HepG2 (cell line): ENCODE results near the gene TMEM141. TPM values are rescaled to one million over a fixed set of nuclear protein-coding genes. Genes with fewer than 3 reads are reported as not detected.
A peak's percentile ranks its signal among the peaks of the same experiment; 100 is the strongest.
"Not testable (repeated sequence)": the region's sequence is repeated elsewhere in the genome, so short reads cannot be mapped to it uniquely, and the experiment has no call there.

ENCODE experiments used
- BRD4 ChIP-seq: sonication (generic); formaldehyde crosslinking; IDR thresholded peaks from 2 replicates; pipeline ENCODE4 v1.4.0; 2020; ENCODE audit warnings: missing genetic modification reagents
- EP300 ChIP-seq, 3 experiments: sonication (generic) in 1 of 3; formaldehyde crosslinking in 1 of 3; IDR thresholded peaks; 2 replicates each; pipeline versions ENCODE4 v1.5.1 to v1.6.1; 2011 to 2020; ENCODE audit warnings: low read depth in 2 of 3, low read length in 2 of 3, borderline replicate concordance in 1 of 3, improper control_type of control experiment in 1 of 3, mild to moderate bottlenecking in 1 of 3, missing genetic modification reagents in 1 of 3, moderate library complexity in 1 of 3
- FOXP1 ChIP-seq, 2 experiments: fragments of 450-650 bp in 1 of 2; IDR thresholded peaks; 2 replicates each; pipeline ENCODE4 v1.6.1; 2017 to 2018; ENCODE audit warnings: antibody characterized with exemption in 1 of 2
- GATAD1 ChIP-seq: IDR thresholded peaks from 2 replicates; pipeline ENCODE4 v1.6.1; 2016; ENCODE audit warnings: missing genetic modification reagents, missing compliant biosample characterization
- HOXA3 ChIP-seq: sonication (generic); formaldehyde crosslinking; IDR thresholded peaks from 2 replicates; pipeline ENCODE4 v1.5.0; 2020; ENCODE audit warnings: missing genetic modification reagents
- IRF2 ChIP-seq: IDR thresholded peaks from 2 replicates; pipeline ENCODE4 v1.6.1; 2018; ENCODE audit warnings: missing genetic modification reagents, missing compliant biosample characterization
- KLF16 ChIP-seq, 2 experiments: sonication (generic) in 1 of 2; formaldehyde crosslinking in 1 of 2; IDR thresholded peaks; 2 replicates each; pipeline versions ENCODE4 v1.6.1 to v1.8.0; 2016 to 2023; ENCODE audit warnings: missing genetic modification reagents in 2 of 2, missing compliant biosample characterization in 1 of 2
- MED1 ChIP-seq: sonication (generic); formaldehyde crosslinking; IDR thresholded peaks from 2 replicates; pipeline ENCODE4 v1.4.0; 2020; ENCODE audit warnings: missing genetic modification reagents
- REST ChIP-seq, 2 experiments: IDR thresholded peaks; 2 replicates each; pipeline ENCODE4 v1.6.1; 2011 to 2012; ENCODE audit warnings: low read length in 2 of 2, borderline replicate concordance in 1 of 2, low read depth in 1 of 2, mild to moderate bottlenecking in 1 of 2, moderate library complexity in 1 of 2
- RFXAP ChIP-seq: sonication (generic); formaldehyde crosslinking; IDR thresholded peaks from 2 replicates; pipeline ENCODE4 v1.4.0; 2020; ENCODE audit warnings: missing genetic modification reagents, borderline replicate concordance
- SOX13 ChIP-seq, 3 experiments: fragments of 450-650 bp in 1 of 3; sonication (generic) in 1 of 3; formaldehyde crosslinking in 1 of 3; IDR thresholded peaks in 2 of 3; conservative IDR thresholded peaks in 1 of 3; 2 replicates each; pipeline versions ENCODE4 v1.5.0 to v1.6.1; 2016 to 2020; ENCODE audit warnings: antibody characterized with exemption in 1 of 3, mild to moderate bottlenecking in 1 of 3, missing compliant biosample characterization in 1 of 3, missing genetic modification reagents in 1 of 3, moderate library complexity in 1 of 3
- TBX2 ChIP-seq: sonication (generic); formaldehyde crosslinking; IDR thresholded peaks from 2 replicates; pipeline ENCODE4 v1.5.0; 2020; ENCODE audit warnings: missing genetic modification reagents, mild to moderate bottlenecking, borderline replicate concordance
- ZNF343 ChIP-seq: sonication (generic); formaldehyde crosslinking; IDR thresholded peaks from 2 replicates; pipeline ENCODE4 v1.4.0; 2020; ENCODE audit warnings: mild to moderate bottlenecking, missing genetic modification reagents
- polyA plus RNA-seq, 8 experiments: library from polyadenylated mRNA; depleted of rRNA in 3 of 8; stranded (reverse) in 7 of 8; unstranded in 1 of 8; fragments of >200 nt; fragmentation: Illumina TruSeq in 4 of 8; extraction: Trizol in 4 of 8; gene quantifications; 2 replicates each; pipeline versions ENCODE4 v1.2.1 to v1.2.3, GENCODE V29; 2011 to 2016; ENCODE audit warnings: low read depth in 4 of 8, missing spikeins in 1 of 8, mixed read lengths in 1 of 8; ENCODE audit not compliant: insufficient read depth in 1 of 8
- total RNA-seq, 5 experiments: library from RNA; depleted of rRNA; stranded (reverse); fragments of >200 nt; fragmentation: Illumina TruSeq; extraction: Trizol; gene quantifications; 2 replicates each; pipeline ENCODE4 v1.2.3, GENCODE V29; 2016; ENCODE audit warnings: low read depth in 1 of 5
- TF ChIP-seq, protein P1 (sequence below): sonication (generic); formaldehyde crosslinking; IDR thresholded peaks from 2 replicates; pipeline ENCODE4 v1.9.0; 2022; ENCODE audit warnings: low read depth, missing genetic modification reagents
- TF ChIP-seq, protein P2 (sequence below): IDR thresholded peaks from 2 replicates; pipeline ENCODE4 v1.6.1; 2016; ENCODE audit warnings: low read depth, borderline replicate concordance

Gene TMEM141
- total and polyA plus RNA-seq, 2 of the 13 experiments (the other 11 are each of a cell fraction or from before 2014, with no cell fraction given): 81.0 to 202 TPM

GRCh38 chr9:136788644-136789522 is 2.3 kb upstream of the TMEM141 start (continued):
- TF ChIP-seq REST (IDR thresholded peaks at IDR 0.05; ENCODE audit: borderline replicate concordance in 1 of 2, low read depth in 1 of 2, low read length in 2 of 2) (0 out of 4 replicates have a peak, but pooled peaks of 1 of the 2 experiments have one; percentile 11), TBX2 (CRISPR knock-in tag) (peak; percentile 96), HOXA3 (CRISPR knock-in tag) (peak; percentile 73), KLF16 (CRISPR knock-in tag; IDR thresholded peaks at IDR 0.05) (0 out of 4 replicates have a peak, but pooled peaks of 1 of the 2 experiments have one; percentile 18), ZNF343 (CRISPR knock-in tag) (peak; percentile 27; the same call in 1 of the 2 replicates), BRD4 (CRISPR knock-in tag) (peak; percentile 71; the same call in 1 of the 2 replicates), EP300 (IDR thresholded peaks at IDR 0.05; ENCODE audit: low read depth in 2 of 2, low read length in 2 of 2) (peak in 1 of 2 experiments; percentile 72; a peak in 1 of 4 replicates), EP300 (CRISPR knock-in tag; IDR thresholded peaks at IDR 0.05; ENCODE audit: borderline replicate concordance) (peak; percentile 48; the same call in 1 of the 2 replicates), SOX13 (CRISPR knock-in tag; conservative IDR thresholded peaks at IDR 0.05 in 1 of 2, IDR thresholded peaks at IDR 0.05 in 1 of 2) (peak in 1 of 2 experiments; percentile 12; a peak in 1 of 4 replicates), MED1 (CRISPR knock-in tag) (peak; percentile 99), FOXP1 (CRISPR knock-in tag; IDR thresholded peaks at IDR 0.05) (peak; percentile 66), IRF2 (peak; percentile 14; the same call in 1 of the 2 replicates), GATAD1 (peak; percentile 6; the same call in 1 of the 2 replicates), RFXAP (CRISPR knock-in tag) (0 out of 2 replicates have a peak, but pooled peaks have one; percentile 79)
- TF ChIP-seq, protein P1, sequence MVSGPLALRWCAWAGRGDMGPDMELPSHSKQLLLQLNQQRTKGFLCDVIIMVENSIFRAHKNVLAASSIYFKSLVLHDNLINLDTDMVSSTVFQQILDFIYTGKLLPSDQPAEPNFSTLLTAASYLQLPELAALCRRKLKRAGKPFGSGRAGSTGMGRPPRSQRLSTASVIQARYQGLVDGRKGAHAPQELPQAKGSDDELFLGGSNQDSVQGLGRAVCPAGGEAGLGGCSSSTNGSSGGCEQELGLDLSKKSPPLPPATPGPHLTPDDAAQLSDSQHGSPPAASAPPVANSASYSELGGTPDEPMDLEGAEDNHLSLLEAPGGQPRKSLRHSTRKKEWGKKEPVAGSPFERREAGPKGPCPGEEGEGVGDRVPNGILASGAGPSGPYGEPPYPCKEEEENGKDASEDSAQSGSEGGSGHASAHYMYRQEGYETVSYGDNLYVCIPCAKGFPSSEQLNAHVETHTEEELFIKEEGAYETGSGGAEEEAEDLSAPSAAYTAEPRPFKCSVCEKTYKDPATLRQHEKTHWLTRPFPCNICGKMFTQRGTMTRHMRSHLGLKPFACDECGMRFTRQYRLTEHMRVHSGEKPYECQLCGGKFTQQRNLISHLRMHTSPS (CRISPR knock-in tag): peak; percentile 70; the same call in 1 of the 2 replicates
- TF ChIP-seq, protein P2, sequence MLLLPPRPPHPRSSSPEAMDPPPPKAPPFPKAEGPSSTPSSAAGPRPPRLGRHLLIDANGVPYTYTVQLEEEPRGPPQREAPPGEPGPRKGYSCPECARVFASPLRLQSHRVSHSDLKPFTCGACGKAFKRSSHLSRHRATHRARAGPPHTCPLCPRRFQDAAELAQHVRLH (CRISPR knock-in tag): peak; percentile 38; the same call in 1 of the 2 replicates
- not testable (repeated sequence) for TF ChIP-seq SOX13, FOXP1 (IDR thresholded peaks at IDR 0.05)
